HL-60/S4 treated with retinoic acid at 250 ng/mL for 4 days and 3 days (cell line): ENCODE measurements around the gene UTP4.

Source experiments
- in situ Hi-C: fragments of 300-500 bp; cut with MboI; formaldehyde crosslinking; loops from 2 replicates; pipeline ENCODE4 v1.7.0; 2022; ENCODE audit warnings: low sequenced_read_pairs

UTP4 gene

GRCh38 chr16:69195369-69196029 is 63.0 kb downstream of the UTP4 start:
- in situ Hi-C loops, result no loop called here

- in situ Hi-C loops, result no loop called here
Observed at GRCh38 chr16:69197573-69197972, 65.1 kb downstream of the UTP4 start.

GRCh38 chr16:69199382-69199781 is 66.9 kb downstream of the UTP4 start:
- in situ Hi-C loops, result no loop called here

GRCh38 chr16:69201291-69201690 is 68.8 kb downstream of the UTP4 start:
- in situ Hi-C loops, result no loop called here

- in situ Hi-C loops, result no loop called here
Observed at GRCh38 chr16:69201787-69202186, 69.3 kb downstream of the UTP4 start.

GRCh38 chr16:69204172-69204571 is 71.7 kb downstream of the UTP4 start:
- in situ Hi-C loops, result no loop called here

GRCh38 chr16:69209735-69210134 is 77.3 kb downstream of the UTP4 start:
- in situ Hi-C loops, result no loop called here

- in situ Hi-C loops, result no loop called here
Observed at GRCh38 chr16:69217433-69217832, 85.0 kb downstream of the UTP4 start.
